ENCODE data around the gene CDKN2B-AS1.
"Not testable (repeated sequence)": the region's sequence is repeated elsewhere in the genome, so short reads cannot be mapped to it uniquely, and the experiment has no call there.

CDKN2B-AS1 gene

DNA sequence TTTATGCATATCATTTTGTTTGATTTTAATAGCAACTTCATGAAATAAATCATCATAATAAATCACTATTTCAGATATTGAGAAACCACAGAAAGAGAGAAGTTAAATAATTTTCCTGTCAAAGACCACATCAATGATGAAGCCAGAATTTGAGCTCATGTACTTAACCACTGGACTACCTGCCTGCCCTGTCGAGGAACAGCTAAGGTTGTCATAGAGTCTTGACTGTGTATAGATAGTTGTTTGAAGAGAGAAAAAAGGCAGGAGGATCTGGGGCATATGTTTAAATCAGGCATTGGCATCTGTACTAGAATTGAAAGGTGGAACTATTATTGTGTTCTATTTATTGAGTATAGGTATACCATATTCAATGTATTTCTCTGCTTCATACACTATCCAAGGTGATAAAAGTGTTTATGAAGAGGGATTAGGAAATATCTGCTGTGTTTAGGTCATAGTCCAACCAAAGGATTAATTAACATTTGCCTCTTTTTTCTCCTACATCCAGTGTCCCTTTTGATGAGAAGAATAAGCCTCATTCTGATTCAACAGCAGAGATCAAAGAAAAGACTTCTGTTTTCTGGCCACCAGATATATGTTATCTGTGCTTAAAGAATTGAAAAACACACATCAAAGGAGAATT is 51.8 kb downstream of the CDKN2B-AS1 start:
- DNase-seq = no peak

DNA sequence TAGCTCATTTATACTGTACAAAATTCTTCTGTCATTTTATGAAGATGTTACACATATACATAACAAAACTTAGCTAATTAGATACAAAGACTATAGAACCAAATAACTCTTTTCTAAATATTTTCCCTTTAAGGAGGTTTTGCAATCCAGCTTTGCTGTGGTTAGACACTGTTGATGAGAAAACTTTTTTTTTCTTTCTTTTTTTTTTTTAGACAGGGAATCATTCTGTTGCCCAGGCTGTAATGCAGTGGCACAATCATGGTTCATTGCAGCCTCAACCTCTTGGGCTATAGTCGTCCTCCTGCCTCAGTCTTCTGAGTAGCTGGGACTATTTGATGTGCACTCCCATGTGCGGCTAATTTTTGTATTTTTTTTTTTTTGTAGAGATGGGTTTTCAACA is 53.0 kb downstream of the CDKN2B-AS1 start:
- DNase-seq = no peak

DNA sequence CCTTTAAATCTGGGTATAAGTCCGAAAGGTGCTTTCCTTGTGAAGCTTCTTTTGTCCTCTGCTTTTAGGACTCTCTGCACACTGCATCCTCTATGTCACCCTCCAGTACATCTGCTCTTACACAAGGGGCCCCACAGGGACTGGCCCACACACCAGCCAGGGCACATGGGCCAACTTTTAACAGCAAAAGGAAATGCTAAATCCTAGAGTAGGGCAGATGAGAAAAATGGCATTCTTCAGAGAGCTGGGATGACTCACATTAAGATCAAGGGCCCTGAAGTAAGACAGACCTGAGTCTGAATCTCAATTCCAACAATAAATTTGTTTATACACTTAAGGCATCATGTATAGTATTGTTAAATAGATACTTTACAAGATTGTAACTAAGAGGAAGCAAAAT is 54.8 kb downstream of the CDKN2B-AS1 start:
- no peak for DNase-seq

DNA sequence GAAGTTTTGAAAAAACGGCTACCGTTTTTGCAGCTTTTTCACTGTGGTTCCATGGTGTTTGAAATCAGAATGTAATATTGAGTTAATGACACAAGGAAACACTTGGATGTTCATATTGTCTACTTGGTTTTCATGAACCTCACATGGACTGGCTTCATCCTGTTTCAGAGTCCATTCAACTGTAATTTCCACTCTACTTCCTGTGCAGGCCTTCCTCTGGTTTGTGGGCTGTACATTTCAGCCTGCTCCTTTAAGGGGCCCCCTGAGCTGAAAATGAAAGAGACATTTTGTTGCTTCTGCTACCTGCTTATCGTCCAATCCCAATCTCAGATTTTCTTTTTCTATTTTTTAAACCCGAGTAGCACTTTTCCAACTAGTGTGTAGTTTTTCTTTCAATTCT is 56.3 kb downstream of the CDKN2B-AS1 start:
- DNase-seq = peak; percentile 23

DNA sequence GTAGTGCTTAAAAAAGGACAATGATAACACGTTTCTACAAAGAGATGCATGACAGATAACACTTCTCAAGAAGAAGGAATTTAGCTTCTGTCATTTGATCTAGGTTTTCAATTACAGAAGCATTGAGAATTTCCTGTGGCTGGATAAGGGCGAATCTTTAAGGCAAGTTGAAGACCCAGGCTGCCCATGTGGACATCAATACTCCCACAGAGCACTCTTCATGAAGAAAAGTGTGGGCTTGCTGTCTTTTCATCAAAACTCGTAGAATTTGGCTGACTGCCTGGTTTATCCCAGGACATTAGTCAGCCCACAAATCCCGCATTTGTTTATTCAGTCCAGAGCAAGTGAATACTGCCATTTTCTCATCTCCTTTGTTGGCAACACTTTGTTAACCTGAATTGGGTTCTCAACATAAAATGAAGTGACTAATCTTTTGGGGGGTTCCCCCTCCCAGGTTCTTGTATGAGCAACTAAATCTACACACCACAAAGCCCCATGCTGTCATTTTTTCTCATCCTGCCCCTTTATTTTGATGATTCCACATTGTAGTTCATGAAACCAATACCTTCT is 57.9 kb downstream of the CDKN2B-AS1 start:
- peak; percentile 29 for DNase-seq

DNA sequence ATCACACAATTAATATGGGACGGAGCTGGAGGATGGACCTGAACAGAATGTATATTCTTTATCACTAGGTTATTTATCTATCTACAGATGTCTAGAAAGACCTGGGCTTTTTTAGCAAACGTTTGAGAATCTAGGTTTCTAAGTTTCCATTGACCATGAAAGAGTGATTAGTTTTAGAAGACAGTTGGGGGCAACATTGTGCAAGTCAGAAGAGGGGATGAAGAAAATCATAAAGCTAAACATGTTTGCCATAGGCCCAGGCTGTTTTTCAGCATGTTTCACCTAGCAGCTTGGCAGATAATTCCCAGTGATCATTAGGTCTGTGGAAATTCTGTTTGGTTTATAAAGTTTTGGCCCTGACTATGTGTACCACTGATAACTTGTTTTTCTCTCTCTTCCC is 58.6 kb downstream of the CDKN2B-AS1 start:
- DNase-seq = no peak

DNA sequence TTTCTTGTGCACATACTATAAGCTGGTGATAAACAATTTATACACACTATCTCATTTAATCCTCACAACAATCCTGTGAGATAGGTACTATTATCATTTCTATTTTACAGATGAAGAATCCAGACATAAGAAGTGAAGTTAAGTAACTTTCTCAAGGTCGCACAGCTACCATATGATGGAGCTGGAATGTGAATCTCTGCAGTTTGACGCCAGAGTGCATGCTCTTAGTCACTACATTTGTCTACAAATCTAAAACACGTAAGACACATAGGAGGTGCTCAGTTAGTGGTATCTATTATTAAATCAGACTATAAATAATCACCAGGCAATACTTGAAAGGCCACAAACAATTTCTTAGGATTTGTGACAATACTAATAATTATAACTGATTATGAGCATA is 59.5 kb downstream of the CDKN2B-AS1 start:
- DNase-seq = no peak

DNA sequence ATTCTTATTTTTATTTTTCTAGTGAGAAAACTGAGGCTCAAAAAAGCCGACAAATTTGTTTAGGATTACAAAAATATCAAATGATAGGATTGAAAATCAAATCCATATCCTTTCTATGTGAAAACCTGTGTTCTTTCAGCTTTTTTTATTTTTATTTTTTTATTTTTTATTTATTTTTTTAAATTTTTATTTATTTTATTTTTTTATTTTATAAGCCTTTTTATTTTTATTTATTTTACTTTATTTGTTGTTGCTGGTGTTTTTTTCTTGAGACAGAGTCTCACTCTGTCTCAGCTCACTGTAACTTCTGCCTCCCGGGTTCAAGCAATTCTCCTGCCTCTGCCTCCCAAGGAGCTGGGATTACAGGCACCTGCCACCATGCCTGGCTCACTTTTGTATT is 59.9 kb downstream of the CDKN2B-AS1 start:
- DNase-seq = no peak

DNA sequence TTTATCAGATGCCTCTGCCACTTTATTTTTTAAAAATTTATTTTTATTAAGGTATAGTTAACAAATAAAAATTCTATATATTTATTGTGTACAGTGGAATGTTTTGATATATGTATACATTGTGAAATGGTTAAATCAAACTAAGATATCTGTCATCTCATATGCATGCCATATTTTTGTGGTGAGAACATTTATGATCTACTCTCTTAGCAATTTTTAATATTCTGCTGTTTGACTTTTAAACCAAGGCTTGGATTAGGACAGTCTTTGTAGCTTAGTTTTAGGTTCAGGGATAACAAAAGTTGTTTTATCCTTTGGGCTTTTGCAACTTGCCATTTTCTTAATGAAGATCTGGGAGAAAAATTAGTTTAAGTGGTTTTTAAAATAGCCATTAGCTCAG is 60.5 kb downstream of the CDKN2B-AS1 start:
- DNase-seq = no peak

DNA sequence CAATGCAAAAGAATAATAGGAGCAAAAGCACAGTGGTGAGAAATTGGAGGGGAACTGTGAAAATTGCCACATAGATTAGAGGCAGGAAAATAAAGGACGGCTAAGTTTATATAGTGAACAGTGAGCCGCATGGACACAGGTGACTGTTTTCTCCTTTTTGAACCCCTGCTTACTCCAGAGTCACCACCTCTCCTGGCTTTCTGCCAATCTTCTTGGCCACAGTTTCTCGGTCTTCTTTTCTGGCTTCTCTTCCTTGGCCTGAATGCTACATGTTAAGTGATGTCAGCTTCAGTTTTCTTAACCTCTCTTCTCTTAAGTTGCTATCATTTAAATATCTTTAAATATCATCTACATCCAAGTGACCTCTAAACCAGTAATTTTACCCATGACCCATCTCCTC is 61.8 kb downstream of the CDKN2B-AS1 start:
- DNase-seq = no peak

DNA sequence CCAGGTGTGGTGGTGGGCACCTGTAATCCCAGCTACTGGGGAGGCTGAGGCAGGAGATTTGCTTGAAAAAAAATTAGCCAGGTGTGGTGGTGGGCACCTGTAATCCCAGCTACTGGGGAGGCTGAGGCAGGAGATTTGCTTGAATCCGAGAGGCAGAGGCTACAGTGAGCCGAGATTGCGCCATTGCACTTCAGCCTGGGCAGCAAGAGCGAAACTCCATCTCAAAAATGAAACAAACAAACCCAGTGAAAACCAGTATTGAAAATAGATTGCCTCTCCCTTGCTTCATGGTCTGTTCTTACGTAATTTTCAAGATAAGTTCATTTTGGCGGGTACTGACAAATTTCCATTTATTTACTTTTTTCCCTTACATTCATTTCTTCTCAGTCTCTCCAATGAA is 63.4 kb downstream of the CDKN2B-AS1 start:
- not testable (repeated sequence) for DNase-seq

DNA sequence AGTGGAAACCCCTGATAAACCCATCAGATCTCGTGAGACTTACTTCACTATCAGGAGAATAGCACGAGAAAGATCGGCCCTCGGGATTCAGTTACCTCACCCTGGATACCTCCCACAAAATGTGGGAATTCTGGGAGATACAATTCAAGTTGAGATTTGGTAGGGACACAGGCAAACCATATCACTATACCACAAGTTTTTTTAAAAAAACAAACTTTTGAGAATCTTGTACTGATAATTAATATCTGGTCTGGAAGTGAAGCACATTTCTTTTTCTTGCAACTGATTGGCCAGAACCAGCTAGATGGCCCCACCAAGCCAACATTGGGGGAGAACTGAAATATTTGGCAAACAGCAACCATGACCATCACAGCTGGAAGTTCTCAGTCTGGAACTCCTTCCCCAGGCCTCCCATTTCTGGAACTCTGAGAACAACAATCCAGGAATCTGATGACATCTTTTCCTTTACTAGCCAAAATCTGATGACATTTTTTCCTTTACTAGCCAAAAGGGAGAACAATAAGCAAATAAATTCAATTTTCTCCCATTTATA is 66.3 kb downstream of the CDKN2B-AS1 start:
- DNase-seq = no peak

DNA sequence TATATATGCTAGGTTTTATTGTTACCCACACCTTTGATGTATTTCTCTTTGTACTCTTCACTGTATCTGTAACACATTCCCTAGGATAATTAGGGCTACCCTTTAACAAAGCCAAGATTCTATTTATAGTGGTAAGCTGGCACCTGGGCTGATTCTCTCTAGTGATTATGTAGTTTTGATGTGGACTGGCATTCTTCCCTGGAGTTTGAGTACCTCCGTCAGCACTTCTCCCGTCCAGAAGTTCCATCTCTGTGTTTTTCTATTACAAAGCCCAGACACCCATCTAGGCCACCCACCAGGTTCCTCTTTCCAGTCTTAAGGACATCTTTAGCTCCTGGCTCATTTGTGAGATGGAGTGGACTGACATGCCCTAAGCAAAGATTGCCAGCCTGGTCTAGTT is 70.4 kb downstream of the CDKN2B-AS1 start:
- DNase-seq = no peak

DNA sequence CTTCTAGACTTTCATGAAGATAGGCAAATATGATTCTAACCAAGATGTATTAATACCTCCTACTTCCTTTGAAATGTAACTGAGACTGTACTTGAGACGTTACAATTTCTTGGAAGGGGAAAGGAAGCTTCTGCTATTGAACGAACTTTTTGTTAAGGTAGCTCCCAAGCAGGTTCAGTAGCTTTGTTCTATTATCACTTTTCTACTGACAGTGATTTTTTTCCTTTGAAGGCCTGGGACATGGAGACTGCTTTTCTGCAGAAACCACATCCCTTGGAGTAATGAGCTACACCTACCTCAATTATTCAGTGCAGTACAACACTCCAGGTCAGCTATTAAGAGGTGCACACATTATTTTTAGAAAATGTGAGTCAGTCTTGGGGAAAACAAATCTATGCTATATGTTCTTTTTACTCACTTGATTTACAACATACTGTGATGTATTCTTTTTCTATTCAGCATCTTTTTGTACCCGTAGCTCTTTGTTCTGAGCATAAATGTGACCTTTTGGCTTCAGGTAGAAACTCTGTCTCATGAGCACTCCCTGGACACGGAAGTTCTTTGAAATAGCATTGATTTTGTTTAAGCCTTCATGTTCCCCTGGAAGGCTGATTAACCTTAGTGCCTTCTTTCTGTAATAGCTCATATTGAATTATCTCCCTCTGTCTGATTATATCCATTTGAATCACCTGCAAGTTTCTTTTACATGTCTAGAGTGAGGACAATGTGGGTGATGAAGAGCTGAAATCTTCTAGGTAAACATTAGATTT is 71.0 kb downstream of the CDKN2B-AS1 start:
- DNase-seq = no peak

DNA sequence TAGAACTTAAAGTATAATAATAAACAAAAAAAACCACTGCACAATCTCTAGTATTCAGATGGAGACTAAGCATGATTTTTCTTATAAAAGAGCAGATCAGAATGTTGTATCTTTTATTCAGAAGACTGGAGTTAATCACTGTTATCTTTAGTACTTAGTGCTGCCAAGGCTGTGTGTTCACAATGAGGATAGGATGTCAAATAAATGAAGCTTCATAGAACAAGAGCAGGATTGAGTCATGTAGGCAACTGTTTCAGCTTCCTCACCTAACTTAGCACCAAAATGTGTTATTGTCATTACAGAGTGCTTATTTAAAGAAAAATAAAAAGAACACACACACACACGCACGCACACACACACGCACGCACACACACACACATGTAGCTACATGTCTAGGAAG is 72.6 kb downstream of the CDKN2B-AS1 start:
- no peak for DNase-seq

DNA sequence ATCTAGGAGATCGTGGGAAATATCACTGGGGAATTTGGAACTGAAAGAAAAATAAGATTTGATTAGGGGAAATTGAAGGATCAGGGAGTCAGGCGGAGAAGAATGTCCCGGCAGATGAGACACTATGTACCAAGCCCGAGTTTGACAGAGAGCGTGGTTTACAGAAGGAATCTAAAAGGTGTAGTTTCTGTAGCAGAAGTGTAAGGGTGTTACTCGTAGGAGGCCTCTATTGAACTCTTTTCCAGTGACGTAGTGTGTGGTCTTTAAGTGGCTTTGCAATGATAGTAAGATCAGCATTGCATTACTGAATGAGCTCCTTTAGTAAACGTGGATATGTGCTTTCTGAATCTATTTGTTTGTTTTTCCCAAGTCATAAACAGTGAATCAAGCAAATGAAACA is 73.8 kb downstream of the CDKN2B-AS1 start:
- DNase-seq = no peak

DNA sequence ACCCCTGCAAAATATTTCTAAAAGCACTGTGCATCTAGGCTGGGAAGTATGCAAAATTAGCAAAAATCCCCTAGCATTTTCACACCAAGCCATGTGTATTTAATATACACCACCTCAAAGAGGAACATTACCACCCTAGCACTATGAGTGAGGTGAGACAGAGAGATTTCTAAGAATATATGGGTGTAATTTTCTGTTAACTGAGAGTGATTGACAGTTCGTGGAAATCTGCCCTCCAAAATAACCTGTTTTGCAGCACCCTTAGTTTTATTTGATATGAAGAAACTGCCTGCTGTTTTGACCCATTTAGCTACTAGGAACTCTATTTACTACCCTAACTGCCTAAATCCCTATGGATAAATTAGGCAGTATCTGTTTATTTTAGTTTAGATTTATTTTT is 78.8 kb downstream of the CDKN2B-AS1 start:
- DNase-seq = peak; percentile 17

DNA sequence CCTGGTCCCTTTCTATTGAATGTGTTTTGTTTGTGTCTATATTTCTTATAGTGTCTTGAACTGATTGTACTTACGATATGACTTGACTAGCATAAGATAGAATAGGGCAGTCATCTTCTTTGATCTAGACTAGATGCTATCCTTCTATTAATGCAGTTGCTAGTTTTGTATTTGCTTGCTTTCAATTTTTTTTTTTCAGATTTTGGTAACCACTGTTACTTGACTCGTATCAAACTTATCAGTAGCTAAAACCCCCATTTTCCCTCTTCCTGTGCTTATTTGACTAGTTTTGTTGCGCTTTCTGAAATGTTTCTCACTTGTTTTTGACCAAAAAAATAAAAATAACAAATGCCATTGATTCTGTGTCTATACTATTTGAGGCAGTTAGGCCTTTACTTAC is 83.5 kb downstream of the CDKN2B-AS1 start:
- DNase-seq = no peak

DNA sequence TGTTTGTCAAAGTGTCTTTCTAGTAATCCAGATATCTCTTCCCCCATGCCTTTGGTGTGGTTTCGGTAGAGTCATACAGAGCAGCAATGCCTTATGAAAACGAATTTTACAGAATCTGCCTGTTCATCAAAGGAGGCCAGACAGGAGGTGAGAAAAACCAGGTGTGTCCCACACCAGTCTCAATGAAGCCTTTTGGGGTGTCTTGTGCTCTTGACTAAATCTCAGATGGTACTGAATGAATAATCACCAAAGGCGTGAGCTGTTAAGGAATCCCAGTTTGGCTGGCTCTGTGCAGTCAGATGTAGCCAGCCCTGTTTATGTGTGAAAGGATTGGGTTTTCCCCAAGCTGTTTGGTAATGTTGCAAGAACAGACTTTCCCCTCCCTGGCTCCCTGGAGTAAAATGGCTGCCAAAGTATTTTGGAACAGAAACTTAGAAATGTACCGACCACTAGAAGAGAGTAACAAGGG is 85.3 kb downstream of the CDKN2B-AS1 start:
- peak; percentile 59 for DNase-seq

DNA sequence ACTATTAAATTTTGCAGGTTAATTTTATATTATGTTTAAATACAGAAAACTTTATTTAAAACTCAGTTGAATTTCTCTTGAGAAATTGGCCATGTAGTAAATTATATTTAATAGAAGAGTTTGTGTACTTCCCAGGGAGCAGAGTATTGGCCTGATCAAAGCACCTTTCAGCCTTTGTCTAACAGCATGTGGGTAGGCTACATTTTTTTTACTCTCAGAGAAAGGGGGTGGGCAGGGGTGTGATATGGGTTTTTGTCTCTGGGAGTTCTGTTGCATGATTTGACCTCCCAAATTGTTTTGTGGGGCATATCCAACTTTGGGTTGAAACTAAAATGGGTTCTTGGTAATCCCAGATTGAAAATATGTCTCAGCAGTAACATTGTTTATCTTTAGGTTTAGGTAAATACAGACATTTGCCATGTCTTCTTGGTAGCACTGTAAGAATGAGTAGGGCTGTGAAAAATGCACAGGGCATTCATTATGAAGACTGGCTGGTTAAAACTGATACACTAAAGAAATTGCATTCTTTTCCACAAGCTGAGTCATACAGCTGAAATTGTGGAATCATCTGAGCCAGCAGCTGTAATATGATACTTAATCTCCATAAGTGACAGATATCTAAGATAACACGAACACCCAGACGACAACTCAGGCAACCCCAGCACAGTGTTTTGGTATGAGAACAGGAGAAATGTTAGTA is 89.9 kb downstream of the CDKN2B-AS1 start:
- DNase-seq = no peak

DNA sequence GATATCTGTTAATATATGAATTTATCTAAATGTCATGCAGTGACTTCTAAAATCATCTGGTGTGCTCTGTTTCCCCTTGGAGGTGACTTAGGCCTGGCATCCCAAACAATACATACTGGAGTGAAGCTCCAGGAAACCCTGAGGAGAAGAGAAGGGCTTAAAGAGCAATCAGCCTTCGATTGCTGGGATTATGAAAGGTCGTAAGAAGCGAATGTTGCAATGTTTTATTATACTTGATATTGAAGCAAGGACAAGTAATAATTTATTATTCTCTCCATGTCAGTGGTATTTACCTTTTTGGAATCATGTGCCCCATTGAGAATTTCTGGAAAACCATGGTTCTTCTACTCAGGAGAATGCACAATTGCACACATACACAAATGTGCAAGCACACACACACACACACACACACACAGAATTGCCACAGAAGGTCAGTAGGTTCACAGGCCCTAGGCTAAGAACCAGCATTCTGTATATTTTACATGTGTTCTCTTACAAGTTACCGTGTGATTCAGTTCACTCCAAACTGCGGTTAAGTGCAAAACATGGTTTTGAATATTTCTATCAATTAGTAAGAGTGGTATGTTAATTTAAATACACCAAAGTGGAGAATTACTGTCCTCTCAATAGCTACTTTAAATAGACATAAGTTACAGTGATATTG is 93.6 kb downstream of the CDKN2B-AS1 start:
- no peak for DNase-seq

DNA sequence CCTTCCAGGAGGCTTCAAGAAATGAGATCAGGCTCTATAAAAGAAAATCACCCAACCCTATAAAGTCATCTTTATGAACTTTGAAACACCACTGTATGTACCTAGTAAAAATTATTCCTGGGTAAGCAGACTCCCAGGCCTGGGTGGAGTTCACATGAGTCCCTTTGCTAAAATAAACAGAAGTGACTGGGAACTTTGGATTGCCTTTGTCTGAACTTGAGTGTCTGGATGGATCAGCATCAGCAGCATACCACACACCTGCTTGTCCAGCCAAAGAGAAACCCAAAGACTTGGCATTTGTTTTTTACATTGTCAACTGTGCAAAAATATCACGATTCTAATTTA is 94.1 kb downstream of the CDKN2B-AS1 start:
- no peak for DNase-seq

DNA sequence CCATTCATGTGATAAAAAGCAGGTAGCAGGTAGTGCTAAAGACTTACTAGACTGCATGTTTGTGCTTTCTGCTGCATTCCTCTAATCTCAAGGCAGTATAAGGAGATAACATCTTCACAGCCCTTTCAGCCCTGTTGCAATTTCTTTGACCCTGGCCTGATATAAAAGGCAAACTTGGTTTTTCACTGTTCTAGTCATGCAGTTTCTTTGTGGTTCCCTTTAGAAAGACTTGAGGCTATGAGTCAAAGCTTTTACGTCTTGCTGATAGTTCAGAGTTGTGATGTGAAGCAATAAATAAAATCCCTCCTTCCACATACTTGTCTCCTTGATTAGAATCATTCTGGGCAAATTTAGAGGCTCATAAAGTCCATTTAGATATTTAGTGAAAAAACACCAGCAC is 103.1 kb downstream of the CDKN2B-AS1 start:
- no peak for DNase-seq

All from CD4-positive, alpha-beta T cell treated with Interleukin-12 subunit alpha and Interleukin-12 subunit beta, for 1 hour (primary cell).